ACC112 (cell line): ENCODE results near the gene NDUFS8.

Source experiments
- H2AFZ ChIP-seq: fragments of 200-600 bp; sonication (generic); one replicate; pipeline ENCODE4 v1.6.0; 2017; ENCODE audit warnings: antibody characterized with exemption, low read length; ENCODE audit not compliant: unreplicated experiment
- H3K27ac ChIP-seq: fragments of 200-600 bp; sonication (generic); 2 replicates; pipeline ENCODE4 v1.5.1; 2014; ENCODE audit warnings: low read depth, mild to moderate bottlenecking, antibody characterized with exemption, low read length, moderate library complexity
- H3K27me3 ChIP-seq: fragments of 200-600 bp; sonication (generic); 2 replicates; pipeline ENCODE4 v1.6.1; 2014; ENCODE audit warnings: mild to moderate bottlenecking, antibody characterized with exemption, low read length, moderate library complexity, mixed read lengths; ENCODE audit not compliant: insufficient read depth
- H3K36me3 ChIP-seq: fragments of 200-600 bp; sonication (generic); 2 replicates; pipeline ENCODE4 v1.6.1; 2016; ENCODE audit warnings: mild to moderate bottlenecking, antibody characterized with exemption, low read length, moderate library complexity, mixed read lengths; ENCODE audit not compliant: insufficient read depth
- H3K4me1 ChIP-seq: fragments of 200-600 bp; sonication (generic); one replicate; pipeline ENCODE4 v1.6.1; 2016; ENCODE audit warnings: low read length, mixed read lengths; ENCODE audit not compliant: insufficient read depth, unreplicated experiment, control insufficient read depth
- H3K4me3 ChIP-seq: fragments of 200-600 bp; sonication (generic); 2 replicates; pipeline ENCODE4 v1.5.1; 2014; ENCODE audit warnings: mild to moderate bottlenecking, low read depth, low read length
- H3K79me2 ChIP-seq: fragments of 200-600 bp; sonication (generic); one replicate; pipeline ENCODE4 v1.6.0; 2016; ENCODE audit warnings: low read length; ENCODE audit not compliant: control insufficient read depth, unreplicated experiment, insufficient read depth

The NDUFS8 gene

GRCh38 chr11:68039526-68040086 is 9.1 kb downstream of the NDUFS8 start:
- H3K27me3 ChIP-seq: no peaks in the 10 kb centered on the region
- H3K36me3 ChIP-seq: no peaks in the 10 kb centered on the region; the same call in 1 of the 2 replicates
- H3K4me1 ChIP-seq: peaks cover 19% of the 10 kb centered on the region
- peak overlapping the region; percentile 82 for H3K27ac ChIP-seq
- no peak overlapping the region for H2AFZ ChIP-seq
- peaks cover 50% of the 10 kb centered on the region for H3K79me2 ChIP-seq
- peak overlapping the region; percentile 88 for H3K4me3 ChIP-seq

- peaks cover 19% of the 10 kb centered on the region for H3K4me1 ChIP-seq
- peaks cover 50% of the 10 kb centered on the region for H3K79me2 ChIP-seq
- peak overlapping the region; percentile 88 for H3K4me3 ChIP-seq
- no peaks in the 10 kb centered on the region for H3K27me3 ChIP-seq
- no peak overlapping the region for H2AFZ ChIP-seq
- H3K36me3 ChIP-seq: no peaks in the 10 kb centered on the region; the same call in 1 of the 2 replicates
- H3K27ac ChIP-seq: peak overlapping the region; percentile 82
These were observed 9.8 kb downstream of the NDUFS8 start for GRCh38 chr11:68040101-68040956.

GRCh38 chr11:68040957-68041591 is 10.6 kb downstream of the NDUFS8 start:
- Histone ChIP-seq H3K4me3 (peak overlapping the region; percentile 88), H3K27ac (peak overlapping the region; percentile 82), H3K4me1 (peaks cover 19% of the 10 kb centered on the region), H3K79me2 (peaks cover 50% of the 10 kb centered on the region), H2AFZ (no peak overlapping the region), H3K36me3 (no peaks in the 10 kb centered on the region; the same call in 1 of the 2 replicates), H3K27me3 (no peaks in the 10 kb centered on the region)

- H3K27me3 ChIP-seq: no peaks in the 10 kb centered on the region
- no peaks in the 10 kb centered on the region; the same call in 1 of the 2 replicates for H3K36me3 ChIP-seq
- H3K27ac ChIP-seq: no peak overlapping the region
- H3K4me3 ChIP-seq: peak overlapping the region; percentile 88; the same call in 1 of the 2 replicates
- H3K4me1 ChIP-seq: peaks cover 19% of the 10 kb centered on the region
- no peak overlapping the region for H2AFZ ChIP-seq
- H3K79me2 ChIP-seq: peaks cover 50% of the 10 kb centered on the region
These were observed 11.2 kb downstream of the NDUFS8 start for GRCh38 chr11:68041617-68042218.

GRCh38 chr11:68042219-68043028 is 11.9 kb downstream of the NDUFS8 start:
- Histone ChIP-seq H3K4me1 (peaks cover 19% of the 10 kb centered on the region), H3K27ac (no peak overlapping the region), H2AFZ (no peak overlapping the region), H3K4me3 (no peak overlapping the region), H3K36me3 (no peaks in the 10 kb centered on the region; the same call in 1 of the 2 replicates), H3K79me2 (peaks cover 50% of the 10 kb centered on the region), H3K27me3 (no peaks in the 10 kb centered on the region)

GRCh38 chr11:68043029-68043348 is 12.5 kb downstream of the NDUFS8 start:
- peaks cover 50% of the 10 kb centered on the region for H3K79me2 ChIP-seq
- H3K27ac ChIP-seq: no peak overlapping the region; the same call in 1 of the 2 replicates
- H3K4me1 ChIP-seq: peaks cover 17% of the 10 kb centered on the region
- no peaks in the 10 kb centered on the region; the same call in 1 of the 2 replicates for H3K36me3 ChIP-seq
- H2AFZ ChIP-seq: no peak overlapping the region
- H3K27me3 ChIP-seq: no peaks in the 10 kb centered on the region
- H3K4me3 ChIP-seq: no peak overlapping the region

- H3K4me3 ChIP-seq: no peak overlapping the region
- peaks cover 44% of the 10 kb centered on the region for H3K79me2 ChIP-seq
- H3K4me1 ChIP-seq: peaks cover 11% of the 10 kb centered on the region
- no peaks in the 10 kb centered on the region for H3K27me3 ChIP-seq
- no peak overlapping the region; the same call in 1 of the 2 replicates for H3K27ac ChIP-seq
- H2AFZ ChIP-seq: no peak overlapping the region
- no peaks in the 10 kb centered on the region; the same call in 1 of the 2 replicates for H3K36me3 ChIP-seq
These were observed 13.1 kb downstream of the NDUFS8 start for GRCh38 chr11:68043349-68044144.

GRCh38 chr11:68044145-68044813 is 13.8 kb downstream of the NDUFS8 start:
- H3K27ac ChIP-seq: no peak overlapping the region
- no peak overlapping the region for H3K4me3 ChIP-seq
- no peaks in the 10 kb centered on the region for H3K27me3 ChIP-seq
- no peak overlapping the region for H2AFZ ChIP-seq
- no peaks in the 10 kb centered on the region; the same call in 1 of the 2 replicates for H3K36me3 ChIP-seq
- peaks cover 37% of the 10 kb centered on the region for H3K79me2 ChIP-seq
- H3K4me1 ChIP-seq: peaks cover 10% of the 10 kb centered on the region

GRCh38 chr11:68044898-68045351 is 14.4 kb downstream of the NDUFS8 start:
- no peak overlapping the region for H2AFZ ChIP-seq
- H3K4me1 ChIP-seq: peaks cover 10% of the 10 kb centered on the region
- H3K36me3 ChIP-seq: no peaks in the 10 kb centered on the region; the same call in 1 of the 2 replicates
- H3K79me2 ChIP-seq: peaks cover 30% of the 10 kb centered on the region
- H3K27ac ChIP-seq: no peak overlapping the region
- no peaks in the 10 kb centered on the region for H3K27me3 ChIP-seq
- no peak overlapping the region for H3K4me3 ChIP-seq
